A549 (cell line): Measurements from ENCODE around the gene TMEM140. TPM values are rescaled to one million over a fixed set of nuclear protein-coding genes. Genes with fewer than 3 reads are reported as not detected.
A peak's percentile ranks its signal among the peaks of the same experiment; 100 is the strongest.

Experiments used
- ATAC-seq, 2 experiments: fragments of 200-7000 bp in 1 of 2; fragments of >200 bp in 1 of 2; cut with Nextera tagmentation in 1 of 2; cut with Tn5 transposase in 1 of 2; 3 replicates each; pipeline versions ENCODE4 v1.8.0 to v1.9.1; 2018 to 2020; ENCODE audit warnings: mild to moderate bottlenecking in 1 of 2, moderate library complexity in 1 of 2
- CTCF ChIA-PET: fragments of 300-600 bp; sonication (Branson Sonifier 250); formaldehyde crosslinking; extraction: SDS; loops from one replicate; lab custom pipeline; 2021; ENCODE audit warnings: antibody characterized with exemption, inconsistent platforms; lab: Yijun Ruan, JAX
- POLR2A ChIA-PET: fragments of 350-600 bp; formaldehyde crosslinking; extraction: SDS; loops from one replicate; lab custom pipeline; 2021; ENCODE audit warnings: antibody characterized with exemption, inconsistent platforms; lab: Yijun Ruan, JAX
- DNase-seq, 2 experiments: peaks; one replicate each; pipeline versions ENCODE4 v3.0.0 to v3.0.0-alpha.2; 2011 to 2016; ENCODE audit warnings: low read depth in 1 of 2, low spot score in 1 of 2
- FAIRE-seq: peaks from 2 replicates; lab custom pipeline; 2011; peaks lifted over from hg19 to GRCh38; lab: Jason Lieb, UNC
- H3K27ac ChIP-seq, 2 experiments: fragments of >200 bp; sonication (Bioruptor Twin); formaldehyde crosslinking; 3 replicates each; pipeline ENCODE4 v1.5.1; 2016 to 2017
- H3K4me1 ChIP-seq: fragments of >200 bp; sonication (Bioruptor Twin); formaldehyde crosslinking; 3 replicates; pipeline ENCODE4 v1.6.1; 2016
- H3K4me2 ChIP-seq: fragments of >200 bp; sonication (Bioruptor Twin); formaldehyde crosslinking; 3 replicates; pipeline ENCODE4 v1.6.1; 2016
- H3K4me3 ChIP-seq: fragments of >200 bp; sonication (Bioruptor Twin); formaldehyde crosslinking; 3 replicates; pipeline ENCODE4 v1.5.1; 2016
- H3K9me3 ChIP-seq: fragments of >200 bp; sonication (Bioruptor Twin); formaldehyde crosslinking; 3 replicates; pipeline ENCODE4 v1.6.1; 2016
- BHLHE40 ChIP-seq: IDR thresholded peaks from 2 replicates; pipeline ENCODE4 v1.6.1; 2012; ENCODE audit warnings: low read depth, low read length, inconsistent platforms
- CHD4 ChIP-seq: fragments of 200-600 bp; sonication (generic); IDR thresholded peaks from 2 replicates; pipeline ENCODE4 v1.6.1; 2016; ENCODE audit warnings: antibody characterized with exemption, mild to moderate bottlenecking, borderline replicate concordance
- CTCF ChIP-seq: fragments of >200 bp; sonication (Bioruptor Twin); formaldehyde crosslinking; IDR thresholded peaks from 3 replicates; pipeline ENCODE4 v1.5.1; 2016
- ESRRA ChIP-seq: fragments of 150-350 bp; IDR thresholded peaks from 2 replicates; pipeline ENCODE4 v1.6.1; 2014; ENCODE audit warnings: mild to moderate bottlenecking, low read length, borderline replicate concordance
- FOSL2 ChIP-seq, 2 experiments: fragments of 450-650 bp in 1 of 2; fragments of >200 bp in 1 of 2; sonication (Bioruptor Twin) in 1 of 2; formaldehyde crosslinking; IDR thresholded peaks; 2 replicates each; pipeline versions ENCODE4 v1.5.0 to v1.6.1; 2016 to 2020; ENCODE audit warnings: mild to moderate bottlenecking in 1 of 2, moderate library complexity in 1 of 2
- FOXS1 ChIP-seq: fragments of 250-450 bp; sonication (Bioruptor Pico); IDR thresholded peaks from 2 replicates; pipeline ENCODE4 v1.5.0; 2020; ENCODE audit warnings: mild to moderate bottlenecking, moderate library complexity
- HEYL ChIP-seq: fragments of 250-450 bp; sonication (Bioruptor Pico); IDR thresholded peaks from 2 replicates; pipeline ENCODE4 v1.8.0; 2021; ENCODE audit warnings: mild to moderate bottlenecking, moderate library complexity
- JUN ChIP-seq, 2 experiments: fragments of >200 bp; sonication (Bioruptor Twin); formaldehyde crosslinking; IDR thresholded peaks; 2 replicates in 1 of 2; 3 replicates in 1 of 2; pipeline ENCODE4 v1.6.1; 2016 to 2017
- MAZ ChIP-seq: fragments of 150-350 bp; IDR thresholded peaks from 2 replicates; pipeline ENCODE4 v1.6.1; 2014; ENCODE audit warnings: antibody characterized with exemption, low read depth, low read length, borderline replicate concordance
- NPAS2 ChIP-seq: fragments of 250-450 bp; sonication (Bioruptor Pico); IDR thresholded peaks from 2 replicates; pipeline ENCODE4 v1.8.0; 2022; ENCODE audit warnings: mild to moderate bottlenecking, moderate library complexity, borderline replicate concordance
- NR3C1 ChIP-seq: fragments of >200 bp; sonication (Bioruptor Twin); formaldehyde crosslinking; IDR thresholded peaks from 3 replicates; pipeline ENCODE4 v1.6.1; 2017
- POLR2AphosphoS2 ChIP-seq: conservative IDR thresholded peaks from 2 replicates; pipeline ENCODE4 v1.6.1; 2012; ENCODE audit warnings: low read length, improper control_type of control experiment, inconsistent platforms
- REST ChIP-seq: fragments of 200-600 bp; sonication (generic); IDR thresholded peaks from 2 replicates; pipeline ENCODE4 v1.6.1; 2016; ENCODE audit warnings: antibody characterized with exemption, mild to moderate bottlenecking, moderate library complexity
- RFX5 ChIP-seq: fragments of 450-650 bp; IDR thresholded peaks from 2 replicates; pipeline ENCODE4 v1.7.1; 2014; ENCODE audit warnings: antibody characterized with exemption, mild to moderate bottlenecking, moderate library complexity
- RNF2 ChIP-seq: fragments of 200-600 bp; sonication (generic); IDR thresholded peaks from 2 replicates; pipeline ENCODE4 v1.6.1; 2016; ENCODE audit warnings: low read depth, mild to moderate bottlenecking, antibody characterized with exemption, moderate library complexity, borderline replicate concordance
- TFCP2L1 ChIP-seq: fragments of 250-450 bp; sonication (Bioruptor Pico); IDR thresholded peaks from 2 replicates; pipeline ENCODE4 v1.5.0; 2021; ENCODE audit warnings: mild to moderate bottlenecking
- TP53 ChIP-seq: fragments of 250-450 bp; sonication (Bioruptor Pico); IDR thresholded peaks from 2 replicates; pipeline ENCODE4 v1.5.0; 2021; ENCODE audit warnings: mild to moderate bottlenecking, moderate library complexity
- USF2 ChIP-seq: fragments of 450-650 bp; IDR thresholded peaks from 2 replicates; pipeline ENCODE4 v1.6.1; 2014; ENCODE audit warnings: antibody characterized with exemption
- ZC3H11A ChIP-seq: fragments of 450-650 bp; IDR thresholded peaks from 2 replicates; pipeline ENCODE4 v1.6.1; 2014; ENCODE audit warnings: antibody characterized with exemption, mild to moderate bottlenecking
- ZFP36 ChIP-seq: fragments of 450-650 bp; IDR thresholded peaks from 2 replicates; pipeline ENCODE4 v1.6.1; 2014; ENCODE audit warnings: borderline replicate concordance; ENCODE audit not compliant: partially characterized antibody
- ZSCAN20 ChIP-seq: fragments of 250-450 bp; sonication (Bioruptor Pico); IDR thresholded peaks from 2 replicates; pipeline ENCODE4 v1.8.0; 2022; ENCODE audit warnings: mild to moderate bottlenecking, moderate library complexity
- WGBS: methylation state at CpG from one replicate; pipeline ENCODE4 v1.1.6; 2017; ENCODE audit errors: missing lambda C conversion rate; 5-methylcytosine and 5-hydroxymethylcytosine counted together
- polyA plus RNA-seq, 4 experiments: library from polyadenylated mRNA; depleted of rRNA in 3 of 4; stranded (reverse); fragments of >200 nt; fragmentation: RNase III in 1 of 4; extraction: RNeasy Plus Mini Kit Qiagen cat#74134 plus additional on column Dnase treatment in 1 of 4; gene quantifications; 2 replicates in 3 of 4; 3 replicates in 1 of 4; pipeline ENCODE4 v1.2.3, GENCODE V29; 2011 to 2017

Gene TMEM140
- polyA plus RNA-seq, 2 of the 4 experiments (the other 2 are of a cell fraction), result 0.72 to 0.87 TPM

GRCh38 chr7:135161669-135162068 lies 13.8 kb downstream of the TMEM140 start:
- H3K4me3 ChIP-seq, result no peak overlapping the region
- POLR2A ChIA-PET, result interaction anchor here (1.4 kb wide), 1 partner anchor 9 kb away, joined by 4 read pairs; the partner anchor contains the start of gene CYREN
- FAIRE-seq (no peak), ATAC-seq (no peak; a peak in 1 of 6 replicates), DNase-seq (no peak)
- H3K9me3 ChIP-seq, result peaks cover 30% of the 10 kb centered on the region
- H3K4me1 ChIP-seq, result peaks cover 17% of the 10 kb centered on the region
- H3K4me2 ChIP-seq, result no peak overlapping the region
- CTCF ChIA-PET, result interaction anchor here (1.5 to 1.6 kb wide), 2 partner anchors 175 to 208 kb away, joined by 3 to 4 read pairs; no protein-coding TSS in a partner anchor
- 94% methylated on average over 6 of the region's 6 CpGs for WGBS
- TF ChIP-seq BHLHE40, result no peak
- no peak for TF ChIP-seq ZFP36
- TF ChIP-seq REST, result no peak
- TF ChIP-seq ESRRA, result no peak
- TF ChIP-seq CHD4, result no peak
- no peak for TF ChIP-seq NPAS2 (CRISPR knock-in tag)
- TF ChIP-seq TP53 (CRISPR knock-in tag), result no peak
- TF ChIP-seq, all 56 proteins: peak for 0
- H3K27ac ChIP-seq, result no peak overlapping the region

GRCh38 chr7:135162382-135163001 lies 14.6 kb downstream of the TMEM140 start:
- TF ChIP-seq USF2 (no peak), TFCP2L1 (CRISPR knock-in tag) (no peak), HEYL (CRISPR knock-in tag) (no peak)
- no peak overlapping the region for H3K4me3 ChIP-seq
- POLR2A ChIA-PET, result no interaction called here
- H3K9me3 ChIP-seq, result peaks cover 24% of the 10 kb centered on the region
- ATAC-seq (no peak), FAIRE-seq (no peak), DNase-seq (no peak)
- CTCF ChIA-PET, result interaction anchor here (1.6 kb wide), 1 partner anchor 209 kb away, joined by 3 read pairs; no protein-coding TSS in a partner anchor
- H3K27ac ChIP-seq, result no peak overlapping the region
- H3K4me1 ChIP-seq, result peaks cover 17% of the 10 kb centered on the region
- 93% methylated on average over 2 of the region's 2 CpGs for whole genome bisulfite sequencing
- no peak overlapping the region for H3K4me2 ChIP-seq

- peak; percentile 51 to 60; a peak in 4 of 6 replicates for ATAC-seq
- DNase-seq, result peak in 1 of 2 experiments; percentile 42
- no peak overlapping the region for H3K4me2 ChIP-seq
- WGBS, result 79% methylated on average over 16 of the region's 18 CpGs
- H3K4me3 ChIP-seq, result no peak overlapping the region
- no peak overlapping the region for H3K27ac ChIP-seq
- H3K4me1 ChIP-seq, result peaks cover 29% of the 10 kb centered on the region
- CTCF ChIA-PET, result interaction anchor here (0.6 to 1.8 kb wide), 6 partner anchors 11 to 475 kb away, joined by 3 to 6 read pairs (median 3); partner anchors contain the start of gene TMEM140
- peaks cover 13% of the 10 kb centered on the region; the same call in 1 of the 3 replicates for H3K9me3 ChIP-seq
- no peak for FAIRE-seq
- POLR2A ChIA-PET, result no interaction called here
- TF ChIP-seq ZSCAN20 (CRISPR knock-in tag) (no peak), CTCF (peak; percentile 32), RNF2 (no peak), FOSL2 (IDR thresholded peaks at IDR 0.05) (no peak), FOSL2 (CRISPR knock-in tag; IDR thresholded peaks at IDR 0.05) (no peak), MAZ (no peak), USF2 (no peak), ZC3H11A (no peak), POLR2AphosphoS2 (0 out of 2 replicates have a peak, but pooled peaks have one; percentile 17), FOXS1 (no peak), NR3C1 (no peak), RFX5 (no peak), ZFP36 (no peak), CHD4 (no peak), JUN (IDR thresholded peaks at IDR 0.05) (peak in 1 of 2 experiments; percentile 35; a peak in 2 of 5 replicates)
Measured at GRCh38 chr7:135164357-135165061, 16.6 kb downstream of the TMEM140 start.
